ENCODE results near the gene GARIN5B.

- TF ChIP-seq CTCF (IDR thresholded peaks at IDR 0.05) (no peak), POLR2A (IDR thresholded peaks at IDR 0.05) (no peak), POLR2AphosphoS5 (IDR thresholded peaks at IDR 0.05) (no peak), EP300 (IDR thresholded peaks at IDR 0.05) (no peak)
These were observed 11.1 kb upstream of the GARIN5B start for GRCh38 chr19:55373993-55374757.

Data from upper lobe of left lung (tissue), 4 donors.